HG03135 (cell line): ENCODE measurements around the gene PHC1.

ENCODE experiments used
- ATAC-seq: cut with Tn5 transposase; IDR thresholded peaks from one replicate; pipeline ENCODE4 v1.9.1; 2021; ENCODE audit warnings: mild to moderate bottlenecking, moderate library complexity; ENCODE audit not compliant: unreplicated experiment

Gene PHC1

DNA sequence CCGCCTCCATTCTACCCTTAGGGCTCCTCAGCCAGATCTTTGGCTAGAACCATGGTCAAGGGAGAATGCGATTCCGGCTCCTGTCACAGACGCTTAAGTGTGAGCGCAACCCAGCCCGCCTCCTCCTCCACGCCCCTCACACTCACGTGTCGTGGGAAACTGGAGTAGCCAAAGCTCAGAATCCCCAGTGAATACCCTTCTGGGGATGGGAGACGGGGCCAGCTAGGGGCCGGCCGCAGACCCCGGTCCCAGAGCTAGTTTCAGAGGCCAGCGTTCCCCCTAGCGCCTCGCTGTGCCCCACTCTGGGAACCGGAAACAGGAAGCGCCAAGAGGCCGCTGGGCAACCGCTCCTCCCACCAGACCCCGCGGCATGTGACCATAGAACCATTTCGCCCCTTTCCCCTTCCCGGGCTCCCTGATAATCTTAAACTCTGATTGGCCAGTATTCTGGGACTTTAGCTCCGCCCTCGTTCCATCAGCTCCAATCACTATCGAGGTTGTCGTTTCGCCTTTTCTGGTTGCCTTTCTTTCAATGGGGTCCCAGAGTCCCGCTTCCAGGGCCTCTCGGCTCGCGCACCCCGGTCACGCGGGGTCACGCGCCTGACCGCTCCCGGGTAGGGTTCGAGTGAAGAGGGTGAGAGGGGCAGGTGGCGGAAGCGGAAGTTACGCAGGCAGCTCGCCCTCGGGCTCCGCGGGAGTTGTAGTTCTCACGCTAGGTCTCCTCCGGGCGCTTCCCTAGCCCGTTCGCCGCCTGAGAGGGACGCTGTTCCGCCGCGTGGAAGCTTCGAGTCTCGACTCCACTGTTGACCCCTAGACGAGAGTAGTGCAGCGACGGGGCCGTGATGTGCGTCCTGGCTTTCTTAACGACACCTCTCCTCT is 35.3 kb downstream of the PHC1 start, which contains the start of gene M6PR:
TSS of gene M6PR (minus strand) at position 304 of the 879 bp plus-strand sequence. CDS start 3,241 bp downstream, outside the sequence.
- ATAC-seq: peak; percentile 85

DNA sequence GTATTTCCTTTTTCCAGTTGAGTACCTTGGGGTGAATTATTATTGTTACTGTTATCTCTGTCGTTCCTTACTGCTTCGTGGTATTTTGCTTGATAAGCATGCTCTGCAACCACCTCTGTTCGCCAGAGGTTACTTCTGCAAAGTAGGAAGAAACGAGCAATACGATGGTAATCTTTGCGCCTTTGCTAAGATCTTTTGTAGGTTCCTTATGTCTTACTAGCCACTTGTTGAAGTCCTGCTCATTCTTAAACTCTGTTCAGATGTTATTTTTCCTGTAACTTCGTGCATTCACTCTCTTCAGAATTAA is 35.9 kb downstream of the PHC1 start:
- no peak for ATAC-seq

DNA sequence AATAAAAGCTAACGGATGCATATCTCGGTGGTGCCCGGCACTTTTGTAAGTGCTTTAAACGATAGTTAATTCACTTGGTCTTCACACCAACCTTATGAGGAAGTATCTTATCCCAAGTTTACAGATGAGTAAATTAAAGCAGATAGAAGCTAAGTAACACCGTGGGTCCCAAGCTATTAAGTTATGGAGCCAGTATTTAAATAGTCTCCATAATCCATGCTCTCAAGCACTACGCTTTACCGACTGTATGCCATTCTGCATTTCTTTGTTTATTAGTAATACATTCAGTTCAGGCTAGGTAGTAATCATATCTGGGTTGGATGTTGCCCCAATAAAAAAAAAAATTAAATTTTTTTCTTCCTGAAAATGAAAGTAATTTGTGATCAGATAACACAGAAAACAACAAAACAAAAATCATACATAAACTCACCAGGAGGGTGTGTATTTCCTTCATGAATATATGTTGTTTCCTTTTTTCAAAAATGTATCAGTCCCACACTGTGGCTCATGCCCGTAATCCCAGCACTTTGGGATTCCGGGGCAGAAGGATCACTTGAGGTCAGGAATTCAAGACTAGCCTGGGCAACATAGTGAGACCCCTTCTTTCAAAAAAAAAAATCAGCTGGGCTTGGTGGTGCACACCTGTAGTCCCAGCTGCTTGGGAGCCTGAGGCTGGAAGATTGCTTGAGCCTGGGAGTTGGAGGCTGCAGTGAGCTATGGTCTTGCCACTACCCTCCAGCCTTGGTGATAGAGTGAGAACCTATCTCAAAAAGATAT is 36.6 kb downstream of the PHC1 start:
- no peak for ATAC-seq

DNA sequence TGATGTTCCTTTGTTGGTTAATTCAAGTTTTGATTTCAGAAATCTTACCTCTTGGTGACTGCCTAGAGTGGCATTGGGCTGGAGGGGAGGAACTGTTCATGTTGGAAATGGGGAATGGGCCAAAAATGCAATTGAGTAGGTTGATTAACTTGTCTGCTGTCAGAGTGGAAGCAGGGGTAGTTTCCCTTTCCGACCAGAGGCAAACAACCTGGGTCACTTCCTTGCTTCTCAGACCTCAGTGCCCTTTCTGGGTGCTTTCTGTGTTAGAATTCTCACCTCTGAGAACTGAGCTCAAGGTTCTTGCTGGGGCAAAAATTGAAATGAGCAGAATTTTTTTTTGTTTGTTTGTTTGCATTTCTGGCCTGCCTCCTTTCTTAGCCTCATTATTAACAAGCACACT is 37.4 kb downstream of the PHC1 start:
- no peak for ATAC-seq

DNA sequence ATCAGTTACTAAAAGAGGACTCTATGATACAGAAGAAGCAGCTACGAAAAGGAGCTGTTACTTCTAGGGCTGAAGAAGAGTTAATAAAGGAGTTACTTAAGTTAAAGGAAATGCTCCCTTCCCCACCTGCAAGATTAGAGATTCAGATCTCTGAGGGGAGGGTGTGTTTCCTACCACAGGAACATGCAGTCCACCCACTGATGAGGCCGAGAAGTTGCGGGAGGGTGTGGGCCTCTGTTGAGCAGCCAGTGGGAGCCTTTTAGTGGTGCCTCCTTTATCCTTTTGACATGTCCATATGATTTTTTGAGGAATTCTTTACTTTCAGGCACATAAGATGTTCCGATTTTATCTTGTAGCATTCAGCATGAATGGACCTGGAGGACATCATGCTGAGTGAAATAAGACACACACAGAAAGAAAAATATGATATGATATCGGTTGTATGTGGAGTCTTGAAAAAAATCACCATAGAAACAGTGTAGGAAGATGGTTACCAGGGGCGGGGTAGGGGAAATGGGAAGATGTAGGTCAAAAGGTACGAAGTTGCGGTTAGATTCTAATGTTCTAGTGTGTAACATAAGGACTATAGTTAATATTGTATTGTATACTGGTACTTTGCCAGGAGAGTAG is 39.6 kb downstream of the PHC1 start:
- ATAC-seq: no peak

DNA sequence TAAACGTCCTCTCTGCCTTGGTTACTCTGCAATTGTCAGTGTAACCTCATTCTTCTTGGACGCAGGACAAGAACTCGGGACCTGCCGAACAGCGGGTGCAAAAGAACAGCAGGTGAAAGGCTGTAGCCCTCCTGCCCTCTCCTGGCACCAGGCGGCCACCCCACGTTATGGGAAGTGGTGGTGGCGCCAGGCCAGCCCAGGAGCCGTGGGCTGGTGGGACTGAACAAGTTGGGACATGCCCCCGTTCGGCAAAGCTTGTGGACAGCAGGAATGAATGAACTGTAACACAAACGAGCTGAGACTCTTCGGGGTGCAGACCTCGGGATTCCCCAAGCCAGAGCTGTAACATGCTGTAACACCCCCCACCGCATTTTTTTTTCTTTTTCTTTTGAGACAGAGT is 41.8 kb downstream of the PHC1 start:
- ATAC-seq: no peak

DNA sequence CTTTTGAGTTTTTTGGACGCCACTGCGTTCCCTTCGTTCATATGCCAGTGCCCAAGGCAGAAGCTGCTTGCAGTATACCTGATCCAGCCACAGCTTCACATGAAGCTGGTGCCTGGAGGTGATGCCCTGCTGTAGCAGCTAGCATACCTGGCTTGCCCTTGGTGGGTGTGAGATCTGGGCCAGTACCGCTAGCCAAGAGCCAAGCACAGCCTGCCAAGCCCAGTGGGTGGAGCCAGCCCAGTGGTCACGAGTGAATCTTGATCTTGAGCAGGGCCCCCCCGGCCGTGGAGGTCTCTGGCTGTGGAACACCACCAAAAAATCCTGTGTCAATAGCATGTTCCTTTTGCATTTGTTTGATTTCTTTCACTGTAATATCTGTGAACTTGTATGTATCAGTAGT is 42.5 kb downstream of the PHC1 start:
- no peak for ATAC-seq

DNA sequence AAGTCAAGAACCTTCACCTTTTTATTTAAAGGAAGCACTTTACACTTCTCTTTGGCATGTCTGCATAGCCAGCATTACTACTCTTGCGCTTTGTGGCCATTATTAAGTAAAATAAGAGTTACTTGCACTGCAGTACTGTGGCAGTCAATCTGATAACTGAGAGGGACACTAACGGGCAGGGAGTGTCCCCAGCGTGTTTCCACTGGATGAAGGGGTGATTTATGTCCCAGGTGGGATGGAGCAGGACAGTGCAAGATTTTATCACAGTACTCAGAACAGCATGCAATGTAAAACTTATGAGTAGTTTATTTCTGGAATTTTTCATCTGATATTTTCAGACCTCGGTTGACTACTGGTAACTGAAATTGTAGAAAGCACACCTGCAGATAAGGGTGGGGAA is 43.3 kb downstream of the PHC1 start:
- ATAC-seq: no peak

DNA sequence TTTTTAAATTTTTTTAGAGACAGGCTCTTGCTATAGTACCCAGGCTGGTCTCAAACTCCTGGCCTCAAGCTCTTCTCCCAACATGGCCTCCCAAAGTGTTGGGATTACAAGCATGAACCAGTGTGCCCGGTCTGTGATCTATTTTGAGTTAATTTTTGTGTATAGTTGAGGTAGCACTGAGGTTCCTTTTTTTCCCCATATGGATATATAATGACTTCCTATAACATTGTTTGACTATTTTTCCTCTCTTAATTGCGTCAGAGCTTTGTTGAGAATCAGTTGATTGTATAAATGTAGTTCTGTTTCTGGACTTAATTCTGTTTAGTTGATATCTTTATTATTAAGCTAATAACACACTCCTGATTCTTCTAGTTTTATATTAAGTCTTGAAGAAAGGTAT is 43.8 kb downstream of the PHC1 start:
- no peak for ATAC-seq

DNA sequence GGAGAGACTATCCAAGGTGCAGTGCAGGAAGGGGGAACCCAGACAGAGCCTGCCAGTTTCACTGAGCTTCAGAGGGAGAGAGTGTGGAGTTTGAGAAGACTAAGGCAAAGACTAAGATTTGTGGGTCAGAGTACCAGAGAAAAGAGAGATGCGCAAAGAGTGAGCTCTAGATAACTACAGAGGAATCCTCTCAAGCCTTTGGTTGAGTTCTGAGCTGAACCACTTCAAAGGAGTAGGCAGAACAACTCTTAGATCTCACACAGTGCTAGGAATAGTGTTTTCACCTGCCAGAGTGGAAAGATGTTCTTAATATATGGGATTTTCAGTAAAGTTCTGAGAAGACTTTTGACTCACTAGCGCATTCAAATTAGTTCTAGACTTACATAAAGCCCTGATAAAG is 45.9 kb downstream of the PHC1 start:
- ATAC-seq: no peak

DNA sequence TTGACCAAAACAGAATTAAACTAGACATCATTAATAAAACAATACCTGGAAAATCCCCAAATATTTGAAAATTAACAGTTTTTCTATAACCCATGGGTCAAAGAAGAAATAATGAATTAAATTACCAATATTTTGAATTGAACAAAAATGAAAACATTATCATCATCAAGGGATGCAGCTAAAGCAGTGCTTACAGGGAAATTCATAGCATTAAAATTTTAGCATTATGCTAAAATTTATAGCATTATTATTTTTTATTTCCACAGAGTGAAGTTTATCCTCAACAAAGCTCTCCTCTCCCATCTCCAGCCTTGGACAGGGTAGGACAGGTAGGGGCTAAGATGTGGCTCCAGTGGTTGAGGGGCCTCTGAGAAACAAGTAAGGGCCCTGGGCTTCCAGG is 54.5 kb downstream of the PHC1 start:
- no peak for ATAC-seq

DNA sequence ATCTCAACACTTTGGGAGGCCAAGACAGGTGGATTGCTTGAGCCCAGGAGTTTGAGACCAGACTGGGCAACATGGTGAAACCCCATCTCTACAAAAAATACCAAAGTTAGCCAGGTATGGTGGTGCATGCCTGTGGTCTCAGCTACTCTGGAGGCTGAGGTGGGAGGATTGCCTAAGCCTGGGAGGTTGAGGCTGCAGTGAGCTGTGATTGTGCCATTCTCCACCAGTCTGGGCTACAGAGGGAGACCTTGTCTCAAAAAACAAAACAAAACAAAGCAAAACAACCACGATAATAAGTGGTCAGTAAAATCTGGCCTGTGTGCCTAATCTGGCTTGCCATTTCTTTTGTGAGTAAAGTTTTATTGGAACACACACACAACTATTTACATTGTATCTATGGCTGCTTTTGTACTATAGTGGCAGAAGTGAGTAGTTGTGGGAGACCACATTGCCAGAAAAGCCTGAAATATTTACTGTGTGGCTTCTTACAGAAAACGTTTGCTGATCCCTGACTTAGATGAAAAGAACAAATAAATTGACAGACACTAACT is 55.6 kb downstream of the PHC1 start:
- no peak for ATAC-seq

DNA sequence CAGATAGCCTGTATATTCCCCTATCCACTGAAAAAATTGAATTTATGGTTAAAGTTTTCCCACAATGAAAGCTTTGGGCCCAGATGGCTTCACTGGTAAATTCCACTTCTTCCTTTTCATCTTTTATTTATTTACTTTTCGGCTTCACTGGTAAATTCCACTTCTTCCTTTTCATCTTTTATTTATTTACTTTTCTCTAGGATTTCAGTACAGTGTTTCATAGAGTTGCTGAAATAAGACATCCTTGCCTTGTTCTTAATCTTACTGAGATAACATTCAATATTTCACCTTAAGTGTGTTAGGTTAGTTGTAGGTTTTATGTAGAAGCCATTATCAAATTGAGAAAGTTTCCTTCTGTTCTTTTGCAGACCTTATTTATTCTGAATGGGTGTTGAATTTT is 56.1 kb downstream of the PHC1 start:
- ATAC-seq: no peak

DNA sequence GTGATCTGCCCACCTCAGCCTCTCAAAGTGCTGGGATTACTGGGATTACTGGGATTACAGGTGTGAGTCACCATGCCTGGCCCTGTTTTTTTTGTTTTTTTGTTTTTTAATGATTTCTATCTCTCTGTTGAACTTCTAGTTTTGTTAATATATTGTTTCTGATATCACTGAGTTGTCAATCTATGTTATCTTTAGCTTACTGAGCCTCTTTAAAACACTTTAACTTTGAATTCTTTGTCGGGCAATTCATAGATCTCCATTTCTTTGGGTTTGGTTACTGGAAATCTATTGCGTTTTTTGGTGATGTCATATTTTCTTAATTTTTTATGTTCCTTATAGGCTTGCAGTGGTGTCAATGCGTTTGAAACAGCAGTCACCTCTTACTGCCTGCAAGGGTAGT is 65.8 kb downstream of the PHC1 start:
- ATAC-seq: no peak

DNA sequence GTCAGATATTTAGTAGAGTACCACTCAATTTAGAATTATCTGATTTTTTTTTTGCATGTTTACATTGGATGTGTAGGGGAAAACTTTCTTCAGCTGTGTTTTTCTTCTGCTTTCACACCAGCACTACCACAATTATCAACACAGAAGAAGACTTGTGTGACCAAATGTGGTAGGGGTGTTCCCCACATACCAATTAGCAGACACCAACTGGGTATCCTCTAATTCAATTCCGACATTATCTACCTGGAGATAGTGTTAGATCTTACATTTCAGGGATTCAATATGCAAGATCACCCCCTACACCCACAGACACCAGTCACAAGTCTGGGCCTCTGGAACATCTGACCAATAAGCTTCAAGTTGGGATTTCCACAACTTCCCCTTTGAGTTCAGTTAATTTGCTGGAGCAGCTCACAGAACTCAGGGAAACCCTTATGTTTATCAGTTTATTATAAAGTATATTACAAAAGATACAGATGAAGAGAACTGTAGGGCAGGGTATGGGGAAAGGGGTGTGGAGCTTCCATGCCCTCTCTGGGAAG is 71.0 kb downstream of the PHC1 start:
- no peak for ATAC-seq

DNA sequence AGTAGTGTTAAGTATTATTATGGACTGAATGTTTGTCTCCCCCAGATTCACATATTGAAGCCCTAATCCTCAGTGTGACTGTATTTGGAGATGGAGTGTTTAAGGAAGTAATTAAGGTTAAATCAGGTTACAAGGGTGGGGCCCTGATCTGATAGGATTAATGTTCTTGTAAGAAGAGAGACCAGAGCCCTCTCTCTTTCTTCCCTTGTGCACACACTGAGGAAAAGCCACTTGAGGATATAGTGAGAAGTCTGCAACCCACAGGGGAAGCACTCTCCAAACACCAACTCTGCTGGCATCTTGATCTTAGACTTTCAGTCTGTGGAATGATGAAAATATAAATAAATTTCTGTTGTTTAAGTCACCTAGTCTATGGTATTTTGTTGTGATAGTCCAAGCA is 72.9 kb downstream of the PHC1 start:
- ATAC-seq: no peak

DNA sequence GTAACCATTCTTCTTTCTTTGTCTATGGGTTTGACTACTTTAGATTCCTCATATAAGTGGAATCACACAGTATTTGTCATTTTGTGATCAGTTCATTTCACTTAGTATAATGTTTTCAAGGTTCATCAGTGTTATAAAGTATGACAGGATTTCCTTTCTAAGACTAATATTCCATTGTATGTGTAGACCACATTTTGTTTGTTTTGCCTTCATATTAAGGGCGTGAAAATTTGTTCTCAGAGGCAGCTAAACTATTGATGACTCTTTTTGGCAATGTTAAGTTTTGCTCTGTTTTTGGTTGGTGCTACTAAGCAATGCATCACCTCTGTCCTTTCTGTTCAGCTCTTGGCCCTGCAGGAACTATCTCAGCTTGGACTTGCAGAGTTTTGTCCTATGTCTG is 73.4 kb downstream of the PHC1 start:
- ATAC-seq: no peak

DNA sequence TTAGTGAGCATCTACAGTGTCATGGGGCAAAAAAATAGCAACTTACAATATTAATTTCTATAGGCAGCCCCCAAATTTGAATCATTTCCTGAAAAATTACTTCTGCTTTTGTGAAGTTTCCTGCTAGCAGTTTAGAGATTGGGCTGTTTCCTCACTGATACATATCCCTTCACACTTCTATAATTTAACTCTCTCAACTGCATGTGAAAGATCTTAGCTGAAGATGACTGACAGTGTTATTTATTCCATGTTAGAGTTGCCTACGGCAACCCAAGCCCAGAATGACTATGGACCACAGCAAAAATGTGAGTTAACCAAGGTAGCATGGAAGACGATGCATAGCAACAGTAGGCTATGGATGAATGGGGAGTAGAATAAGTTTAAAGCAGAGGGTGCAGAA is 75.1 kb downstream of the PHC1 start, which contains the start of gene KLRG1:
TSS of gene KLRG1 (plus strand) at position 134 of the 400 bp plus-strand sequence. CDS start at position 224, 90 bp downstream.
- ATAC-seq: no peak
